ENCODE measurements around the gene HDAC3.
A peak's percentile ranks its signal among the peaks of the same experiment; 100 is the strongest.
"Not testable (repeated sequence)": the region's sequence is repeated elsewhere in the genome, so short reads cannot be mapped to it uniquely, and the experiment has no call there.

HDAC3 gene

DNA sequence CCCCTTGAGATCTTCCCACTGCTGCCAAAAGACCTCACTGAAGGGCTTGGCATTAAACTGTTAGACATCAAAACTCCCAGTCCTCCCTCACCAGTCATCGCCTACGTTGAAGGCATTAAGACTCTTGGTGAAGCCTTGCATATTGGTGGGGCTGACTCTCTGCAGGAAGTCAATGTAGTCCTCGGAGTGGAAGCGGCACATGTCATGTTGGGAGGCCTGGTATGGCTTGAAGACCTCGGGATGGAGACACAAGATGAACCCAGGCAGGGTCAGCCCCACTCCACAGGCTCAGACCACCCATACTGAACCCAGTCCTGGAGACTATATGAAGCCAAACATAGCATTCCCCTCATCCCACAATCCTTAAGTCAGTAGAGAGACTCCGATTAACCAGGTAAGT, 1.9 kb downstream of the HDAC3 start:
- DNase-seq (ENCODE audit: low read depth): no peak

DNA sequence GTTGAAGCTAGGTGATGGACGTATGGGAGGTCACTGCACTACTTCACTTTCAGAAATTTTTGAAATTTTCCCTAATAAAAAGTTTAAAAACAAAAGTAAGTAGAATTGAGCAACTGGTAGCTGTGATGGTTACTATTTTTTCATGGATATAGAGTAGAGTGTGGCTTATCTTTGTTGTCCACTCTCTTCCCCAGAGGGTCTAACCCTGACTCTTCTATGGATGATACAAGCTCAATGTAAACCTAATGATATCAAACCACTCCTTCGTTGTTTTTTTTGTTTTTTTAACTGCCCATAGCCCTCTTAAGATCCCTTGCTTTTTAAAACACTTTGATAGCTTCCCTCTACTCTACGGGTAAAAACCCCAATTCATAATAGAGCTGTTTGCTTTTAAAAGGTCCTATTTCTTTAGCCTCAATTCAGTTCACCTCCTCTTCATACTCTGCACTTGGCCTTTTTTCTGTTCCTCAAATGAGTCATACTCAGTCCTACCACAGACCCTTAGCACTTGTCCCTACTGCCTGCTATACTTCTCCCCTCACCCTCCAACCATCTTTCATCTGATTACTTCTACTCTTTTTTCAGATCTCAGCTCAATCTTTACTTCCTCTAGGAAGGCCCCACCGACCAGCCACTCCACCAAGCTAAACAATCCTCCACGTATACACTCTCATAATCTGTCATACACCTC, 2.6 kb downstream of the HDAC3 start:
- no peak for DNase-seq (ENCODE audit: low read depth)

- DNase-seq (ENCODE audit: low read depth): no peak
These were observed 4.0 kb downstream of the HDAC3 start for GRCh38 chr5:141632650-141633049.

DNA sequence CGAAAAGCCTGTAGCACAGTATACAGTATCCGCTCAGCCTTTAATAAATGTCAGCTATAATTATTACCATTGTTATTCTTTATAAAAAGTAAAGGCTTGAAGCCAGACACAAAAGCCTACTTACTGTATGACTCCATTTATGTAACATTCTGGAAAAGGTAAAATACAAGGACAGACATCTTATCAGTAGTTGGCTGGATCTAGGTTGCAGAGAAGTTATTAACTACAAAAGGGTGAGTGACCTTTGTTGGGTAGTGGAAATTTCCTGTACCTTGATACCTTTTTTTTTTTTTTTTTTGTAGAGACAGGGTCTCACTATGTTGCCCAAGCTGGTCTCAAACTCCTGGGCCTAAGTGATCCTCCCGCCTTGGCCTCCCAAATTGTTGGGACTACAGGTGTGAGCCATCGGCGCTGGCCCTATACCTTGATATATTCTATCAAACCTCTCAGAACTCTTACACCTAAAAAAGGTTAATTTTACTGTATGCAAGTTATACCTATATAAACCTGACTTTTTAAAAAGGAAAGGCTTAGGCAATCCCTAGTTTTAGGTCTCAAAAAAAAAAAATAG, 6.0 kb downstream of the HDAC3 start:
- DNase-seq (ENCODE audit: low read depth): no peak

DNA sequence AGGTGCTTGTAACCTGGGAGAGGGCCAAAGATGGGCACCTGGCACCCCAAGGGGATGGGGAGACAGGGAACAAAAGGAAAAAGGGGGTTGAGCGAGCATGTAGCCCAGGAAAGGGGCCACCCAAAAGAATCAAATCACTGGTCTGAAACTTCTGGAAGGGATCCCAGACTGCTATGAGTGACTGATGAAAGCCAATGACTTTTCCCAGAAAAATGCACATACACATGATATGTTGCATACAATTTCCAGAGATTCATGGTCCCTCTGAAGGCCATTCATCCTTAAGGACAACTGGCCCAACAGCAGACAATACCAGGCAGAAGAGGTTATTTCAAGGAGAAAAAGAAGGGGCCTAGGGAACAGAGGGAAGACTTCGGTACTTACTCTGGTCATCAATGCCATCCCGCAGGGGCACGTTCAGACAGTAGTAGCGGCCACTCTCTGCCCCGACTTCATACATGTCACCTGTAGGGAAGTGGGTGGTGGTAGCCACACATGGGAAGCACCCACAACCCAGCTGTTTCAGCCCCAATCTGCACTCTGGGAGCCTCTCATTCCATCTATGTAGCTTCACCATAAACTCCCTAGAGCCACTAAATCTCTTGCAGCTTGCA, 8.4 kb downstream of the HDAC3 start:
- no peak for DNase-seq (ENCODE audit: low read depth)

- no peak for DNase-seq (ENCODE audit: low read depth)
These were observed 13.0 kb downstream of the HDAC3 start for GRCh38 chr5:141623611-141624010.

DNA sequence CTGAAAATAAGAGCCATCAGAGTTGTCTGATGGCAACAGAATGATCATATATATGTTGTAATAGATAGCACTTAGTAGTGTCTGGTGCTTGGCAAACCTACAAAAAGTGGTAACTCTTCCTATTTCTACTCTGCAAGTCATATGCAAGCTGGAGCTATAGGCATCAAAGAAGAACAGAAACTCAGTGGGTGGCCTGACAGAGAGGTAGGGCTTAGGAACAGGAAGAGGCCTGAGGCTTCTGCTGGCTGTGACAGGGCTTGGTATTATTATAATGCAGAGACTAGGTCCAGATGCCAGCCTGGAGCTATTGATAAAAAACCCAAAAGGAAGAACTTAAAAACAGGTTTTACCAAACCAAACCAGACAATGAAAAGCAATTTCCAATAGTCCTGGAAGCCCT, 13.5 kb downstream of the HDAC3 start:
- no peak for DNase-seq (ENCODE audit: low read depth)

DNA sequence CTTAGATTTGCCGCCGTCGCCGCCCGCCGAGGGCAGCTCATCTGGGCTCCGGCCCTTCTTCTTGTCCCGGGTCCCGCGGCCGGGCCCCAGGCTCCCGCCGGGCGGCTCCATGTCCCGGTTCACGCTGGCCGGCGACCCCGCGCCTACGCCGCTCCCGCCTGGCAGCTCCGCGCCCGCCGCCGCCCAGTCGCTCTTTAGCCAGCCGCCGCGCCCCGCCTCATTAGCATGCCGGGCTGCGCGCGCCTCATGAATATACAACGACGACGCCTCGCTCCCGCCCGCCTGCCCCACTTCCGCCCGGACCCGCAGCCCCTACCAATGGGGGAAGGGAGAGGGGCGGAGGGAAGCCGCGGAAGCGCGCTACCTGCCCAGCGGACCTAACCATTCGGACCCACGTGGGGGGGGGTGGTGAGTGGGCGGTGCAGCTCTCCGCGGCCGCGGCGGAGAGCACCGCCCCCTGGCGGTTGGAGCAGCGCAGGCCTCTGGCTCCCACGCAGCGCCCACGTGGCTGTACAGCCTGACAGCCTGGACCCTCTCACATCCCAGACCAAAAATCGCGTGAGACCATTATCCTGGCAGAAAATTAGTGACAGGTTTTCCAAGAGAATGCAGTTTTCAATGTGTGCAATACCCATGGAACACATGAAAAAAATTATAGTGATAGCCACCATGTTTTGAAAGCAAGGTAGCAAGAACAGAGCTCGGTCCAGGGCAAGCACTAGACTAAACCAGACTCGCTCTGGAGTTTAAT, 17.7 kb downstream of the HDAC3 start, which contains the start of gene DIAPH1:
TSS of gene DIAPH1 (minus strand) at position 197 of the 751 bp plus-strand sequence. CDS start at position 111, 86 bp downstream.
- DNase-seq (ENCODE audit: low read depth): peak; percentile 98

- peak; percentile 65 for DNase-seq (ENCODE audit: low read depth)
These were observed 18.4 kb downstream of the HDAC3 start for GRCh38 chr5:141618030-141618803.

GRCh38 chr5:141617682-141618029, 19.0 kb downstream of the HDAC3 start:
- DNase-seq (ENCODE audit: low read depth): no peak

- peak; percentile 37 for DNase-seq (ENCODE audit: low read depth)
These were observed 19.5 kb downstream of the HDAC3 start for GRCh38 chr5:141617128-141617527.

DNA sequence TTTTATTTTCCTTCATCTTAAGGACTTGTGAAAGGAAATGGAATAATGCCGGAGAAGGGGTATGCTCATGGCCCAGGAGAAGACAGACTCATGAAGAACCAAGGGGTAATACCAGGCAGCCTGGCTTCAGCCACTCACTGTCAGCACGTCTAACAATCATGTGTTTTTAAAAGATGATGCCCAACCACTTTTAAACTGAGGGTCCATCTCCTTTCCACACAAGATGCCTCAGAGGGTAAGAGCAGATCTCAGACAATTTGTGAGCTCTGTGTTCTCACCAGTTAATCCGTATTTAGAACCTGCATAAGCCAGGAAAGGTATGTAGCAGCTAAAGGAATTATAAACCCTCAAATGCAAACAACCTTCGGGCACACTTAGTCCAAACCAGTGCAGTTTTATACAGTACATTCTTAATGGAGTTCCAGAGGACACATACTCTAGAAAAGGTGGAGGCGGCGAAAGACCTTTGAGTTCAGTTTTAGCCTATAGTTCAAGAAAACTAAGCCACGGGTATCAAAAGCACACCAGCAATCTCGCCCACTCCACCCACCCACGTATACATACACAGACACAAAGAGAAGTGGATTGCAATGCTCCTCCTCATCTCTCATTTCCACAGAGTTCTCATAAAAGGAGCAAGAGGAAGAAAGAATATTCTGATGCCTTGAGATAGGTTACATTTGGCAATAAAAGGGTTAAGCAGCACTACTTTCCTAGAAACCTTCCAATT, 20.5 kb downstream of the HDAC3 start:
- DNase-seq (ENCODE audit: low read depth): no peak

DNA sequence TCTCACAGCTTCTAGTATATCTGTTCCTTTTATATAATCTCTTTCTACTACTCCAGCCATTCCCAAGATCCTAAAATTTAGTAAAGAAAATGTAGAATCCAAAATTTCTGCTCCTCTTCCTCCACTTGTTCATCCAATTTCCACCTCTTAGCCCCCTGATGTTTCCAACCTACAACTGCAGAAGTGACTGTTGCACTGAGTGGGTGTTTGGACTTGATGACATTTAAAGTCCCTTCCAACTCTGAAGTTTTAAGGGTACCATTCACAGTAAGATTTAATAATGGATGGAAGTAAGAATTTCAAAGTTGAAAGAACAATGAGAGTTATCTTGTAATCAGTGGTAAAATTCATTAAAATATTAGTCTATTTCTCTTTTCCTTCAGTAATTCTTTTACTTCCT, 23.3 kb downstream of the HDAC3 start:
- no peak for DNase-seq (ENCODE audit: low read depth)

- DNase-seq (ENCODE audit: low read depth): no peak
These were observed 25.4 kb downstream of the HDAC3 start for GRCh38 chr5:141611289-141611688.

GRCh38 chr5:141609921-141610320, 26.7 kb downstream of the HDAC3 start:
- not testable (repeated sequence) for DNase-seq (ENCODE audit: low read depth)

DNA sequence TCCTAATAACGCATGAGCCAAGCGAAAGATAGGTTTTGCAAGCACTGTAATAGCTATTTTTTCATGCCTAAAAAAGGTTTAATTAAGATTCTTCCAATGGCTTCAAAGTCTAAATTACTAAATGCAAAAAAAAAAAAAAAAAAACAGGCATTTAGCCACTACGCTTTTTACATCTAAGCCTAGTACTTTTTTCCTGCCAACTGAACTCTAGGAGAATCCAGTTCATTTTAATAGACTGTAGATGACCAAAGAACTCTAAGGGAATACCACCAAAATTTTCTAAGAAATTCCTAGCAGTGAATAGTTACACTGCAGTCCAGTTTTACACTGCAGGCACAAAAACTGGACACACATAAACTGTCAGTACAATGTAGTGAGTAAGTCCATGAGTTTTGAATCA, 27.6 kb downstream of the HDAC3 start:
- no peak for DNase-seq (ENCODE audit: low read depth)

GRCh38 chr5:141608557-141608956, 28.1 kb downstream of the HDAC3 start:
- DNase-seq (ENCODE audit: low read depth): no peak

- no peak for DNase-seq (ENCODE audit: low read depth)
These were observed 28.6 kb downstream of the HDAC3 start for GRCh38 chr5:141608046-141608445.

- DNase-seq (ENCODE audit: low read depth): no peak
These were observed 30.9 kb downstream of the HDAC3 start for GRCh38 chr5:141605523-141606277.

DNA sequence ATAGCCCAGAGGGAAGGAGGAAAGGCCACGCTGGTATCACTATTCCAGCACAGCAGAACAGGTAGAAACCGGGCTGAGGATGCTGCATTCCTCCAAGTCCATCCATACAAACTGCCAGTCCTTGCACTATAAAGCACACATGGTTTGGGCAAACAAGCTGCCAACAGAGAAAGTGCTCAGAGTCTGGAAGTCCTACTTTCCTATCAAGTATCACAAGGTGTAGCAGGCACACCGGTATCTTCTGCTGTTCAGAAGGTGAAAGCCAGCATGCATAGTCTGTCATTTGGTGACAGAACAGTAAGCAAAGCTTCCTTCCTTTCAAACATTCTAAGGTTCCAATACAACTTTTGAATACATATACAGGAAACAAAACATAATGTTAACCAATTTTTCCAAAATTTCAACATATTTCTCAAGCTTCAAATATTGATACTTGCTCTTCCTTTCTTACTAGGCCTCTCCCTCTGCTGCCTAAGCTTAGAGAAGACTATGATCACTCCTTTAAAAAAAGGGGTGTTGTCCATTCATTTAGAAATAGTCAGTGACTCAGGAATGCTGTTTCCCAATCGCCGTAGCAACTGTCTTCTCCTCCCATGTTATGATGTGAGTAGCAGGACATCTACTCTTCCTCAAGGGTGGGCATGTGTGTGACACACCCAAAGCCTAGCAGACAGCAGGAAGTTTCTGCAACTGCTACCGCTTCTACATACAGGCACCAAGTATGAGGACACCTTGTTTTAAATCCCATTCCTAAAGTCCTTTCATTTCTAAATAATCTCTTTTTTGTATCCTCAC, 32.5 kb downstream of the HDAC3 start:
- peak; percentile 97 for DNase-seq (ENCODE audit: low read depth)
